Measurements from ENCODE around the gene SLC17A7.

- TF ChIP-seq GATA3 (IDR thresholded peaks at IDR 0.05; ENCODE audit: low read depth, low read length) (no peak), GATA2 (IDR thresholded peaks at IDR 0.05; ENCODE audit: low read depth, low read length) (no peak)
These were observed 45.5 kb downstream of the SLC17A7 start for GRCh38 chr19:49395581-49396407.
